Stimulated activated CD8-positive, alpha-beta memory T cell treated with anti-CD3 and anti-CD28 coated beads, Interleukin-15, amount 100 ng/mL, for 48 hours (primary cell): ENCODE measurements around the gene YY2.
"Not testable (repeated sequence)": the region's sequence is repeated elsewhere in the genome, so short reads cannot be mapped to it uniquely, and the experiment has no call there.

ENCODE experiments used
- DNase-seq, 2 donors: peaks; one replicate each; pipeline ENCODE4 v3.0.0-alpha.2; 2020; ENCODE audit warnings: low read depth in 2 of 2

The YY2 gene

GRCh38 chrX:21874182-21874581 lies 18.4 kb downstream of the YY2 start:
- DNase-seq, result not testable (repeated sequence)

GRCh38 chrX:21875013-21875412 lies 19.2 kb downstream of the YY2 start:
- no peak for DNase-seq

DNA sequence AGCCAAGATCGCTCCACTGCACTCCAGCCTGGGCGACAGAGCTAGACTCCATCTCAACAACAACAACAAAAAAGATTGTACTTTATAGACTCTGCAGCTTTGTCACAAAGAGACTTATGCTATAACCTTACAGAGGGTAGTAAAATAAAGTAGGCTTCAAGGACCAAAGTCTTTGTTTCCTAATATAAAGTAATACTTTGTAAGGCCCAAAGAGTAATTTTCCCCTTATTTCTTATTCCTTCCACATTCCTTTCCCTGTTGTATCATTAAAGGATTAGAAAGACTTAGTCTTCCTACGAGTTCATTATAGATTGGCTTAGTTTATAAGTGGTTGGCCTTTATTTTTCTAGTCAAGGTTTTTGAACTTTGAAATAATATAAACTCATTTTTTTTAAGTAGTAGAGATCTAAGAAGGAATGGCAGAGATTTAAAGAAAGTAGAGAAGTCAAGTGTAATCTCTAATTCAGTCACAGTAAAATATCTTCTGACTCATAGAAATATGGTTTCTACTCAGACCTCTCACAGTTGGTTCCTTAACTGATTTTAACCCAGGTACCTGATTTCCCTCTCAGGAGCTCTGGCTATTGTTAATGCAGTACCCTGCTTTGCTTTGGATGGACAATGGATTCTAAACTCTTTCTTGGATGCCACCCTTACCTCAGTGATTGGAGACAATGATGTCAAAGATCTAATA lies 26.2 kb downstream of the YY2 start:
- no peak for DNase-seq

DNA sequence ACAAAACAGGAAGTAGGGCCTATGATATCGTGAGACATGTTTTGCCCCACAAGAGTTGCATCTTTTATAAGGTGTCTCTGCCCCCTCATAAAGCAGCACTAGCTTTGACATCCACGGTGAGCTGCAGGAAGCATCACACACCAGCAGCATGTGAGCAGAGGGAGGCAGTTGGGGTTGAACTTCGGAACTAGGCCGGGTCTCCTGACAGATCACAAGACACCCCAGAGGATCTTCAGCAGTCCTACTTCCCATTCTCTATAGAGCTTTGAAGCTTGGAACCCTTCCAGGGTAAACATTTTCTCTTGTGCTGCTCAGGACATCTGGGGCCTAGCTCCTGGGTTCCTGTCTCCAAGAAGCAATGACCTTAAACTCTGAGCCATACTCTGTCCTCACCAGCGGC lies 27.5 kb downstream of the YY2 start:
- DNase-seq, result no peak

- no peak for DNase-seq
Measured at GRCh38 chrX:21885568-21885967, 29.8 kb downstream of the YY2 start.

GRCh38 chrX:21905313-21905712 lies 49.5 kb downstream of the YY2 start:
- no peak for DNase-seq

GRCh38 chrX:21905953-21906352 lies 50.2 kb downstream of the YY2 start:
- DNase-seq, result no peak

- no peak for DNase-seq
Measured at GRCh38 chrX:21907260-21907659, 51.5 kb downstream of the YY2 start.
